ENCODE measurements around the gene NT5C3A. TPM values are rescaled to one million over a fixed set of nuclear protein-coding genes. Genes with fewer than 3 reads are reported as not detected.

Gene NT5C3A
- total RNA-seq, 1 experiment from 2014 or later = 18.6 TPM

DNA sequence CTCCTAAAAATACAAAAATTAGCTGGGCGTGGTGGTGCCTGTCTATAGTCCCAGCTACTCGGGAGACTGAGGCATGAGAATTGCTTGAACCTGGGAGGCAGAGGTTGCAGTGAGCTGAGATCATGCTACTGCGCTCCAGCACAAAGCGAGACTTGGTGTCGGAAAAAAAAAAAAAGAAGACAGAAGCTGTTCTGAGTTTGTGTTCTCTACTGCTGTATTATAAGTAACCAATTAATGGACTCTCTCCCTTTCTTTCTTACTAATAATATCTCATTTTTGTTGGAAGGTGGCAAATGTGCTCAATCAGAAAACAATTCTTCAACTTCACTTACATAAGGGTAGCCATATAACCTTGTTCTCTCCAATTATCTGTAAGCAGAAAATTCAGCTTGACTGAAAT is 7.4 kb downstream of the NT5C3A start (continued):
- TF ChIP-seq ZNF532 (CRISPR knock-in tag; IDR thresholded peaks at IDR 0.05; ENCODE audit: borderline replicate concordance) (no peak), ESRRA (CRISPR knock-in tag; IDR thresholded peaks at IDR 0.05; ENCODE audit: borderline replicate concordance) (no peak), NFE2L1 (CRISPR knock-in tag; IDR thresholded peaks at IDR 0.05) (no peak), ZNF121 (CRISPR knock-in tag; IDR thresholded peaks at IDR 0.05) (no peak), CREM (CRISPR knock-in tag; IDR thresholded peaks at IDR 0.05) (no peak), HMGA2 (CRISPR knock-in tag; IDR thresholded peaks at IDR 0.05) (no peak), FOXJ3 (CRISPR knock-in tag; IDR thresholded peaks at IDR 0.05; ENCODE audit: borderline replicate concordance) (no peak)
- TF ChIP-seq, protein P1, sequence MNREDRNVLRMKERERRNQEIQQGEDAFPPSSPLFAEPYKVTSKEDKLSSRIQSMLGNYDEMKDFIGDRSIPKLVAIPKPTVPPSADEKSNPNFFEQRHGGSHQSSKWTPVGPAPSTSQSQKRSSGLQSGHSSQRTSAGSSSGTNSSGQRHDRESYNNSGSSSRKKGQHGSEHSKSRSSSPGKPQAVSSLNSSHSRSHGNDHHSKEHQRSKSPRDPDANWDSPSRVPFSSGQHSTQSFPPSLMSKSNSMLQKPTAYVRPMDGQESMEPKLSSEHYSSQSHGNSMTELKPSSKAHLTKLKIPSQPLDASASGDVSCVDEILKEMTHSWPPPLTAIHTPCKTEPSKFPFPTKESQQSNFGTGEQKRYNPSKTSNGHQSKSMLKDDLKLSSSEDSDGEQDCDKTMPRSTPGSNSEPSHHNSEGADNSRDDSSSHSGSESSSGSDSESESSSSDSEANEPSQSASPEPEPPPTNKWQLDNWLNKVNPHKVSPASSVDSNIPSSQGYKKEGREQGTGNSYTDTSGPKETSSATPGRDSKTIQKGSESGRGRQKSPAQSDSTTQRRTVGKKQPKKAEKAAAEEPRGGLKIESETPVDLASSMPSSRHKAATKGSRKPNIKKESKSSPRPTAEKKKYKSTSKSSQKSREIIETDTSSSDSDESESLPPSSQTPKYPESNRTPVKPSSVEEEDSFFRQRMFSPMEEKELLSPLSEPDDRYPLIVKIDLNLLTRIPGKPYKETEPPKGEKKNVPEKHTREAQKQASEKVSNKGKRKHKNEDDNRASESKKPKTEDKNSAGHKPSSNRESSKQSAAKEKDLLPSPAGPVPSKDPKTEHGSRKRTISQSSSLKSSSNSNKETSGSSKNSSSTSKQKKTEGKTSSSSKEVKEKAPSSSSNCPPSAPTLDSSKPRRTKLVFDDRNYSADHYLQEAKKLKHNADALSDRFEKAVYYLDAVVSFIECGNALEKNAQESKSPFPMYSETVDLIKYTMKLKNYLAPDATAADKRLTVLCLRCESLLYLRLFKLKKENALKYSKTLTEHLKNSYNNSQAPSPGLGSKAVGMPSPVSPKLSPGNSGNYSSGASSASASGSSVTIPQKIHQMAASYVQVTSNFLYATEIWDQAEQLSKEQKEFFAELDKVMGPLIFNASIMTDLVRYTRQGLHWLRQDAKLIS (CRISPR knock-in tag; IDR thresholded peaks at IDR 0.05; ENCODE audit: borderline replicate concordance) = no peak

DNA sequence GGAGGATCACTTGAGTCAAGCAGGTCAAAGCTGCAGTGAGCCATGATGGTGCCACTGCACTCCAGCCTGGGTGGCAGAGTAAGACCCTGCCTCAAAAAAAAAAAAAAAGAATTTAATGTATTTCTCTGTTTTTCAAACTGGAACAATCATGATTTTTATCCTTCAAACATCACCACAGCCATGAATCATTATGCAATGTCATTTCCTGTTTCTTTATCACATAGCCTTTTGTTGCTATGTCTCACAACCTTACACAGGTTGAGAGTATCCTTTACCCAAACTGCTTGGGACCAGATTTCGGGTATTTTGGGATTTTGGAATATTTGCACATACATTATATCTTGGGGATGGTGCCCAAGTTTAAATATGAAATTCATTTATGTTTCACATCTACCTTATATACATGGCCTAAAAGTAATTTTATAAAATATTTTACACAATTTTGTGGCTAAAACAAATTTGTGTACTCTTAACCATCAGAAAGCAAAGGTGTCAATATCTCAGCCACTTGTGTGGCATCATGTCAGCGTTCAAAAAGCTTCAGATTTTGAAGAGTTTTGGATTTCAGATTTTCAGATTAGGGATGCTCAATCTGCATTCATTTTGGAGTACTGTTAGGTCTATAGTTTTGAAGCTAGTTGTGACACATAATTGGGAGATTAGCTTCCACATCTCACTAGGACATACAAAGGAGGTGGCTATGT is 8.2 kb downstream of the NT5C3A start:
- no peak overlapping the region for H3K4me3 Mint-ChIP-seq
- ATAC-seq (no peak), DNase-seq (ENCODE audit: low spot score) (no peak)
- no peak overlapping the region for H3K27ac Mint-ChIP-seq
- no peaks in the 10 kb centered on the region for H3K36me3 Mint-ChIP-seq
- CTCF ChIA-PET = interaction anchor here (1.4 kb wide), 1 partner anchor 55 kb away, joined by 3 read pairs; the partner anchor contains the start of gene RP9
- 0 out of 2 replicates have a peak, but pooled peaks cover 4% of the 10 kb centered on the region for H3K4me1 Mint-ChIP-seq
- POLR2A ChIA-PET = no interaction called here
- TF ChIP-seq, protein P2, sequence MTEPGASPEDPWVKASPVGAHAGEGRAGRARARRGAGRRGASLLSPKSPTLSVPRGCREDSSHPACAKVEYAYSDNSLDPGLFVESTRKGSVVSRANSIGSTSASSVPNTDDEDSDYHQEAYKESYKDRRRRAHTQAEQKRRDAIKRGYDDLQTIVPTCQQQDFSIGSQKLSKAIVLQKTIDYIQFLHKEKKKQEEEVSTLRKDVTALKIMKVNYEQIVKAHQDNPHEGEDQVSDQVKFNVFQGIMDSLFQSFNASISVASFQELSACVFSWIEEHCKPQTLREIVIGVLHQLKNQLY (CRISPR knock-in tag; IDR thresholded peaks at IDR 0.05) = no peak
- TF ChIP-seq NR2C2 (CRISPR knock-in tag; IDR thresholded peaks at IDR 0.05) (no peak), PRRX2 (CRISPR knock-in tag; IDR thresholded peaks at IDR 0.05) (no peak), JAZF1 (CRISPR knock-in tag; IDR thresholded peaks at IDR 0.05) (no peak), TEAD1 (CRISPR knock-in tag; IDR thresholded peaks at IDR 0.05) (no peak), ZNF121 (CRISPR knock-in tag; IDR thresholded peaks at IDR 0.05) (no peak)
- TF ChIP-seq, protein P3, sequence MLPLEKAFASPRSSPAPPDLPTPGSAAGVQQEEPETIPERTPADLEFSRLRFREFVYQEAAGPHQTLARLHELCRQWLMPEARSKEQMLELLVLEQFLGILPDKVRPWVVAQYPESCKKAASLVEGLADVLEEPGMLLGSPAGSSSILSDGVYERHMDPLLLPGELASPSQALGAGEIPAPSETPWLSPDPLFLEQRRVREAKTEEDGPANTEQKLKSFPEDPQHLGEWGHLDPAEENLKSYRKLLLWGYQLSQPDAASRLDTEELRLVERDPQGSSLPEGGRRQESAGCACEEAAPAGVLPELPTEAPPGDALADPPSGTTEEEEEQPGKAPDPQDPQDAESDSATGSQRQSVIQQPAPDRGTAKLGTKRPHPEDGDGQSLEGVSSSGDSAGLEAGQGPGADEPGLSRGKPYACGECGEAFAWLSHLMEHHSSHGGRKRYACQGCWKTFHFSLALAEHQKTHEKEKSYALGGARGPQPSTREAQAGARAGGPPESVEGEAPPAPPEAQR (CRISPR knock-in tag; IDR thresholded peaks at IDR 0.05) = no peak
- no peaks in the 10 kb centered on the region for H3K27me3 Mint-ChIP-seq (ENCODE audit: low read depth)
- no peaks in the 10 kb centered on the region for H3K9me3 Mint-ChIP-seq

Measured in WTC11 (cell line).